Parathyroid adenoma (tissue), 2 donors: ENCODE results near the gene OVCA2.

Experiments used
- H2AFZ ChIP-seq: fragments of 300-600 bp; sonication (generic); one replicate; pipeline ENCODE4 v1.7.0; 2017; ENCODE audit warnings: antibody characterized with exemption, mild to moderate bottlenecking
- H3K27ac ChIP-seq: fragments of 300-600 bp; sonication (generic); one replicate; pipeline ENCODE4 v1.7.0; 2017
- H3K27me3 ChIP-seq: fragments of 300-600 bp; sonication (generic); one replicate; pipeline ENCODE4 v1.7.0; 2017; ENCODE audit warnings: low read length; ENCODE audit not compliant: control insufficient read depth, insufficient read depth
- H3K36me3 ChIP-seq: fragments of 300-600 bp; sonication (generic); one replicate; pipeline ENCODE4 v1.7.0; 2017; ENCODE audit warnings: low read length; ENCODE audit not compliant: control insufficient read depth, insufficient read depth
- H3K4me1 ChIP-seq: fragments of 300-600 bp; sonication (generic); one replicate; pipeline ENCODE4 v1.7.0; 2017; ENCODE audit warnings: control low read depth
- H3K4me2 ChIP-seq: fragments of 300-600 bp; sonication (generic); one replicate; pipeline ENCODE4 v1.7.0; 2017; ENCODE audit warnings: low read length
- H3K4me3 ChIP-seq: fragments of 300-600 bp; sonication (generic); one replicate; pipeline ENCODE4 v1.7.0; 2017; ENCODE audit warnings: low read depth, low read length
- H3K79me2 ChIP-seq: fragments of 300-600 bp; sonication (generic); one replicate; pipeline ENCODE4 v1.7.0; 2017; ENCODE audit warnings: control low read depth
- H3K9ac ChIP-seq: fragments of 300-600 bp; sonication (generic); one replicate; pipeline ENCODE4 v1.7.0; 2017; ENCODE audit warnings: mild to moderate bottlenecking
- H3K9me3 ChIP-seq: fragments of 300-600 bp; sonication (generic); one replicate; pipeline ENCODE4 v1.7.0; 2017; ENCODE audit warnings: low read length; ENCODE audit not compliant: control insufficient read depth
- CTCF ChIP-seq: fragments of 300-600 bp; sonication (generic); IDR thresholded peaks from one replicate; pipeline ENCODE4 v1.7.0; 2017; ENCODE audit warnings: antibody characterized with exemption, mild to moderate bottlenecking
- donor health status: primary hyperparathyroidism.

OVCA2 gene

GRCh38 chr17:2090804-2091534, 49.1 kb downstream of the OVCA2 start:
- Histone ChIP-seq H3K36me3 (no peaks in the 10 kb centered on the region), H2AFZ (no peak overlapping the region), H3K27me3 (no peaks in the 10 kb centered on the region), H3K4me1 (peaks cover 20% of the 10 kb centered on the region), H3K9me3 (no peaks in the 10 kb centered on the region), H3K79me2 (no peaks in the 10 kb centered on the region), H3K4me2 (no peak overlapping the region), H3K27ac (no peak overlapping the region), H3K4me3 (no peak overlapping the region), H3K9ac (no peak overlapping the region)
- TF ChIP-seq CTCF, result no peak

- Histone ChIP-seq H3K79me2 (no peaks in the 10 kb centered on the region), H2AFZ (no peak overlapping the region), H3K4me1 (peaks cover 16% of the 10 kb centered on the region), H3K27me3 (no peaks in the 10 kb centered on the region), H3K9ac (no peak overlapping the region), H3K36me3 (no peaks in the 10 kb centered on the region), H3K4me2 (no peak overlapping the region), H3K4me3 (no peak overlapping the region), H3K9me3 (no peaks in the 10 kb centered on the region), H3K27ac (no peak overlapping the region)
- no peak for TF ChIP-seq CTCF
Observed at GRCh38 chr17:2092253-2092652, 50.4 kb downstream of the OVCA2 start.
